GM12878 (cell line): Measurements from ENCODE around the gene ATG10. TPM values are rescaled to one million over a fixed set of nuclear protein-coding genes. Genes with fewer than 3 reads are reported as not detected.

ENCODE experiments used
- ATAC-seq: fragments of 200-7000 bp; cut with Tn5 transposase; 3 replicates; pipeline ENCODE4 v1.9.1; 2020; ENCODE audit warnings: mild to moderate bottlenecking, moderate library complexity
- BruUV-seq: library from RNA; stranded (reverse); fragments of 400-500 nt; replicated peaks from 2 replicates; lab custom pipeline; 2021; lab: Mats Ljungman, UMichigan
- CTCF ChIA-PET: fragments of 300-600 bp; sonication (Branson Sonifier 250); formaldehyde crosslinking; extraction: SDS; loops from one replicate; lab custom pipeline; 2021; ENCODE audit warnings: inconsistent platforms; lab: Yijun Ruan, JAX
- POLR2A ChIA-PET: fragments of 350-600 bp; formaldehyde crosslinking; extraction: SDS; loops from one replicate; lab custom pipeline; 2021; ENCODE audit warnings: inconsistent platforms; lab: Charles Lee
- RAD21 ChIA-PET: fragments of 300-600 bp; sonication (Branson Sonifier 250); formaldehyde crosslinking; loops from one replicate; lab custom pipeline; 2023; ENCODE audit warnings: antibody characterized with exemption; ENCODE audit not compliant: unreplicated experiment; lab: Charles Lee
- SMC1A ChIA-PET: fragments of 300-600 bp; sonication (Branson Sonifier 250); formaldehyde crosslinking; loops from one replicate; lab custom pipeline; 2023; ENCODE audit not compliant: unreplicated experiment, uncharacterized antibody; lab: Charles Lee
- DNase-seq: peaks from one replicate; pipeline ENCODE4 v3.0.0-alpha.2; 2011; ENCODE audit warnings: low read depth, low spot score
- FAIRE-seq: peaks from 3 replicates; lab custom pipeline; 2011; peaks lifted over from hg19 to GRCh38; lab: Jason Lieb, UNC
- H2AFZ ChIP-seq: 2 replicates; pipeline ENCODE4 v1.6.0; 2011; ENCODE audit warnings: low read depth, low read length, control low read depth; ENCODE audit not compliant: control insufficient read depth
- H3K27ac ChIP-seq: 2 replicates; pipeline ENCODE4 v1.5.1; 2011; ENCODE audit warnings: control low read depth; ENCODE audit not compliant: control insufficient read depth, insufficient read depth
- H3K27me3 ChIP-seq, 2 experiments: replicated peaks in 1 of 2; 2 replicates each; pipeline versions ENCODE4 v1.6.0 to v1.6.1; 2011; ENCODE audit warnings: low read length in 1 of 2; ENCODE audit not compliant: control insufficient read depth in 2 of 2, insufficient read depth in 2 of 2
- H3K36me3 ChIP-seq, 2 experiments: 2 replicates each; pipeline ENCODE4 v1.5.1; 2011; ENCODE audit warnings: low read length in 1 of 2; ENCODE audit not compliant: control insufficient read depth in 2 of 2, insufficient read depth in 2 of 2
- H3K4me1 ChIP-seq: 2 replicates; pipeline ENCODE4 v1.6.1; 2011; ENCODE audit warnings: mild to moderate bottlenecking, low read length, moderate library complexity, mixed read lengths; ENCODE audit not compliant: control insufficient read depth, insufficient read depth
- H3K4me2 ChIP-seq: 2 replicates; pipeline ENCODE4 v1.6.0; 2011; ENCODE audit warnings: control low read depth; ENCODE audit not compliant: control insufficient read depth, insufficient read depth
- H3K4me3 ChIP-seq: fragments of 200-600 bp; sonication (generic); 2 replicates; pipeline ENCODE4 v1.5.1; 2016
- H3K79me2 ChIP-seq: 2 replicates; pipeline ENCODE4 v1.6.0; 2011; ENCODE audit warnings: low read length; ENCODE audit not compliant: control insufficient read depth, insufficient read depth
- H3K9ac ChIP-seq: 2 replicates; pipeline ENCODE4 v1.8.0; 2011; ENCODE audit warnings: low read length, control low read depth, mixed read lengths; ENCODE audit not compliant: control insufficient read depth, insufficient read depth
- H3K9me3 ChIP-seq: replicated peaks from 3 replicates; pipeline ENCODE4 v1.5.1; 2011; ENCODE audit warnings: mild to moderate bottlenecking, low read length; ENCODE audit not compliant: control insufficient read depth, insufficient read depth
- H4K20me1 ChIP-seq: 2 replicates; pipeline ENCODE4 v1.6.0; 2011; ENCODE audit not compliant: control insufficient read depth, insufficient read depth
- BCL11A ChIP-seq: IDR thresholded peaks from 2 replicates; pipeline ENCODE4 v1.6.1; 2011; ENCODE audit warnings: low read depth, low read length
- BMI1 ChIP-seq: fragments of 450-650 bp; IDR thresholded peaks from 2 replicates; pipeline ENCODE4 v1.6.1; 2016; ENCODE audit warnings: mild to moderate bottlenecking, moderate library complexity, borderline replicate concordance
- CBX5 ChIP-seq: sonication (generic); IDR thresholded peaks from 2 replicates; pipeline ENCODE4 v1.6.1; 2016; ENCODE audit warnings: low read depth, moderate library complexity, mild to moderate bottlenecking, inconsistent platforms
- EED ChIP-seq: sonication (generic); IDR thresholded peaks from 2 replicates; pipeline ENCODE4 v1.6.1; 2016; ENCODE audit warnings: antibody characterized with exemption, low read depth
- ESRRA ChIP-seq: IDR thresholded peaks from 2 replicates; pipeline ENCODE4 v1.6.1; 2012; ENCODE audit warnings: mild to moderate bottlenecking, low read length, improper control_type of control experiment
- HDAC6 ChIP-seq: fragments of 200-600 bp; sonication (generic); IDR thresholded peaks from one replicate; pipeline ENCODE4 v1.8.0; 2017; ENCODE audit warnings: antibody characterized with exemption; ENCODE audit not compliant: unreplicated experiment
- IKZF1 ChIP-seq: fragments of 450-650 bp; conservative IDR thresholded peaks from 2 replicates; pipeline ENCODE4 v1.6.1; 2017; ENCODE audit warnings: antibody characterized with exemption, mild to moderate bottlenecking
- MTA2 ChIP-seq: fragments of 450-650 bp; IDR thresholded peaks from 2 replicates; pipeline ENCODE4 v1.6.1; 2016; ENCODE audit warnings: low read depth, mild to moderate bottlenecking, moderate library complexity
- POLR2AphosphoS5 ChIP-seq: IDR thresholded peaks from 2 replicates; pipeline ENCODE4 v1.6.1; 2011; ENCODE audit warnings: mild to moderate bottlenecking, low read length, inconsistent platforms
- ZBED1 ChIP-seq: IDR thresholded peaks from 2 replicates; pipeline ENCODE4 v1.6.1; 2016; ENCODE audit warnings: borderline replicate concordance
- ZNF274 ChIP-seq: IDR thresholded peaks from one replicate; pipeline ENCODE4 v1.8.0; 2011; ENCODE audit not compliant: insufficient read length, insufficient read depth
- WGBS: methylation state at CpG from one replicate; pipeline ENCODE4 v1.1.6; 2016; ENCODE audit warnings: low lambda C conversion rate; ENCODE audit not compliant: insufficient replicate concordance, insufficient coverage; ENCODE audit errors: missing lambda C conversion rate; 5-methylcytosine and 5-hydroxymethylcytosine counted together
- in situ Hi-C: fragments of 300-500 bp; cut with MboI; formaldehyde crosslinking; loops from 9 replicates; pipeline ENCODE4 v1.14.3; 2018; ENCODE audit warnings: mixed read lengths
- intact Hi-C: fragments of 100-400 bp; cut with micrococcal nuclease; formaldehyde crosslinking; loops from one replicate; pipeline ENCODE4 v1.14.2; 2022; ENCODE audit not compliant: unreplicated experiment
- polyA plus RNA-seq, 11 experiments: library from polyadenylated mRNA; depleted of rRNA in 4 of 11; unstranded in 6 of 11; stranded (reverse) in 5 of 11; fragments of >200 nt; fragmentation: Nextera tagmentation in 4 of 11; fragmentation: Illumina TruSeq in 1 of 11; extraction: Ambion mirVana in 4 of 11; extraction: Trizol in 1 of 11; gene quantifications; 1 replicate in 1 of 11; 2 replicates in 10 of 11; pipeline versions ENCODE4 v1.2.1 to v1.2.3, GENCODE V29; 2011 to 2016; ENCODE audit warnings: inconsistent platforms in 2 of 11, missing spikeins in 2 of 11, low read depth in 1 of 11
- total RNA-seq, 4 experiments: library from RNA; depleted of rRNA in 3 of 4; stranded (reverse); fragments of >200 nt in 3 of 4; fragmentation: Illumina TruSeq in 1 of 4; extraction: Trizol in 1 of 4; gene quantifications; 2 replicates each; pipeline versions ENCODE4 v1.2.1 to v1.2.3, GENCODE V29; 2013 to 2021
- TF ChIP-seq, protein P1 (sequence below): fragments of 450-650 bp; IDR thresholded peaks from 2 replicates; pipeline ENCODE4 v1.6.1; 2017; ENCODE audit warnings: mild to moderate bottlenecking
- TF ChIP-seq, protein P2 (sequence below): IDR thresholded peaks from 2 replicates; pipeline ENCODE4 v1.6.1; 2012; ENCODE audit warnings: improper control_type of control experiment, low read depth, low read length; ENCODE audit not compliant: insufficient replicate concordance
- TF ChIP-seq, protein P3 (sequence below): fragments of 450-650 bp; IDR thresholded peaks from 2 replicates; pipeline ENCODE4 v1.6.1; 2014; ENCODE audit warnings: mild to moderate bottlenecking

The ATG10 gene
- total and polyA plus RNA-seq, 10 of the 15 experiments (the other 5 are each of a cell fraction or from before 2014, with no cell fraction given) = 3.8 to 14.4 (median 6.5) TPM

DNA sequence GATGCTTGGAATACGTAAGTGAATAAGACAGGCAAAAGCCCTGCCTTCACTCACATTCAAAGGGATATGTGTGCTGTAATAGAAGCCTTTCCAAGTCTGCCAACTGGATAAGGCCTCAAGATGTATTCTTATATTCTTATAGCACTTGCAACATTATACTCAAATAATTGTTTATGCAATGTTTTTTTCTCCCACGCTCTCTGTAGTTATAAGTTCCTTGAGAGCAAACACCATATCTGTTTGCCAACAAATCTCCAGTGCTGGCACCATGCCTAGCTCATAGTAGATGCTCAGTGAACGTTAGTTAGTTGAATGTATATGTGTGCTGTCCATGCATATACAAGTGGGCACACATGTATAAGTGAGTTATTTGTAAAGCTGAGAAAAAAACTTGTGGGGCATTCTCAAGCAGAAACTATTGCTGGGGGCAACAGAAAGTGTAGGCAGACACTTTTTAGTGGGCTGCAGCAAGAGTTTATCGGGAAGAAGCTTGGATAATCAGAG is 181.2 kb downstream of the ATG10 start:
- RAD21 ChIA-PET = interaction anchor here (0.6 to 1.7 kb wide), 3 partner anchors 11 to 666 kb away, joined by 3 to 4 read pairs (median 3); no protein-coding TSS in a partner anchor
- 97% methylated on average over 4 of the region's 4 CpGs for WGBS
- Histone ChIP-seq H3K36me3 (no peaks in the 10 kb centered on the region), H3K27me3 (no peaks in the 10 kb centered on the region), H2AFZ (no peak overlapping the region), H3K9ac (no peak overlapping the region), H3K4me2 (no peak overlapping the region), H3K27ac (no peak overlapping the region), H3K4me1 (no peaks in the 10 kb centered on the region), H3K4me3 (no peak overlapping the region), H4K20me1 (no peaks in the 10 kb centered on the region), H3K79me2 (no peaks in the 10 kb centered on the region), H3K9me3 (no peaks in the 10 kb centered on the region)
- CTCF ChIA-PET = interaction anchor here (1.0 to 2.9 kb wide), 2 partner anchors 12 to 39 kb away, joined by 3 to 10 read pairs; no protein-coding TSS in a partner anchor
- DNase-seq (no peak), FAIRE-seq (no peak), ATAC-seq (no peak)
- POLR2A ChIA-PET = interaction anchor here (0.7 kb wide), 1 partner anchor 48 kb away, joined by 3 read pairs; no protein-coding TSS in a partner anchor
- BruUV-seq = no TSS peak
- SMC1A ChIA-PET = interaction anchor here (1.4 to 2.8 kb wide), 3 partner anchors 11 to 12 kb away, joined by 4 to 12 read pairs (median 8); no protein-coding TSS in a partner anchor
- TF ChIP-seq IKZF1 (no peak), HDAC6 (no peak), BCL11A (no peak), ZBED1 (no peak), CBX5 (no peak), ESRRA (no peak), POLR2AphosphoS5 (no peak), BMI1 (no peak), EED (no peak), MTA2 (no peak), ZNF274 (no peak)
- TF ChIP-seq, protein P1, sequence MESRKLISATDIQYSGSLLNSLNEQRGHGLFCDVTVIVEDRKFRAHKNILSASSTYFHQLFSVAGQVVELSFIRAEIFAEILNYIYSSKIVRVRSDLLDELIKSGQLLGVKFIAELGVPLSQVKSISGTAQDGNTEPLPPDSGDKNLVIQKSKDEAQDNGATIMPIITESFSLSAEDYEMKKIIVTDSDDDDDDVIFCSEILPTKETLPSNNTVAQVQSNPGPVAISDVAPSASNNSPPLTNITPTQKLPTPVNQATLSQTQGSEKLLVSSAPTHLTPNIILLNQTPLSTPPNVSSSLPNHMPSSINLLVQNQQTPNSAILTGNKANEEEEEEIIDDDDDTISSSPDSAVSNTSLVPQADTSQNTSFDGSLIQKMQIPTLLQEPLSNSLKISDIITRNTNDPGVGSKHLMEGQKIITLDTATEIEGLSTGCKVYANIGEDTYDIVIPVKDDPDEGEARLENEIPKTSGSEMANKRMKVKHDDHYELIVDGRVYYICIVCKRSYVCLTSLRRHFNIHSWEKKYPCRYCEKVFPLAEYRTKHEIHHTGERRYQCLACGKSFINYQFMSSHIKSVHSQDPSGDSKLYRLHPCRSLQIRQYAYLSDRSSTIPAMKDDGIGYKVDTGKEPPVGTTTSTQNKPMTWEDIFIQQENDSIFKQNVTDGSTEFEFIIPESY = no peak
- TF ChIP-seq, protein P2, sequence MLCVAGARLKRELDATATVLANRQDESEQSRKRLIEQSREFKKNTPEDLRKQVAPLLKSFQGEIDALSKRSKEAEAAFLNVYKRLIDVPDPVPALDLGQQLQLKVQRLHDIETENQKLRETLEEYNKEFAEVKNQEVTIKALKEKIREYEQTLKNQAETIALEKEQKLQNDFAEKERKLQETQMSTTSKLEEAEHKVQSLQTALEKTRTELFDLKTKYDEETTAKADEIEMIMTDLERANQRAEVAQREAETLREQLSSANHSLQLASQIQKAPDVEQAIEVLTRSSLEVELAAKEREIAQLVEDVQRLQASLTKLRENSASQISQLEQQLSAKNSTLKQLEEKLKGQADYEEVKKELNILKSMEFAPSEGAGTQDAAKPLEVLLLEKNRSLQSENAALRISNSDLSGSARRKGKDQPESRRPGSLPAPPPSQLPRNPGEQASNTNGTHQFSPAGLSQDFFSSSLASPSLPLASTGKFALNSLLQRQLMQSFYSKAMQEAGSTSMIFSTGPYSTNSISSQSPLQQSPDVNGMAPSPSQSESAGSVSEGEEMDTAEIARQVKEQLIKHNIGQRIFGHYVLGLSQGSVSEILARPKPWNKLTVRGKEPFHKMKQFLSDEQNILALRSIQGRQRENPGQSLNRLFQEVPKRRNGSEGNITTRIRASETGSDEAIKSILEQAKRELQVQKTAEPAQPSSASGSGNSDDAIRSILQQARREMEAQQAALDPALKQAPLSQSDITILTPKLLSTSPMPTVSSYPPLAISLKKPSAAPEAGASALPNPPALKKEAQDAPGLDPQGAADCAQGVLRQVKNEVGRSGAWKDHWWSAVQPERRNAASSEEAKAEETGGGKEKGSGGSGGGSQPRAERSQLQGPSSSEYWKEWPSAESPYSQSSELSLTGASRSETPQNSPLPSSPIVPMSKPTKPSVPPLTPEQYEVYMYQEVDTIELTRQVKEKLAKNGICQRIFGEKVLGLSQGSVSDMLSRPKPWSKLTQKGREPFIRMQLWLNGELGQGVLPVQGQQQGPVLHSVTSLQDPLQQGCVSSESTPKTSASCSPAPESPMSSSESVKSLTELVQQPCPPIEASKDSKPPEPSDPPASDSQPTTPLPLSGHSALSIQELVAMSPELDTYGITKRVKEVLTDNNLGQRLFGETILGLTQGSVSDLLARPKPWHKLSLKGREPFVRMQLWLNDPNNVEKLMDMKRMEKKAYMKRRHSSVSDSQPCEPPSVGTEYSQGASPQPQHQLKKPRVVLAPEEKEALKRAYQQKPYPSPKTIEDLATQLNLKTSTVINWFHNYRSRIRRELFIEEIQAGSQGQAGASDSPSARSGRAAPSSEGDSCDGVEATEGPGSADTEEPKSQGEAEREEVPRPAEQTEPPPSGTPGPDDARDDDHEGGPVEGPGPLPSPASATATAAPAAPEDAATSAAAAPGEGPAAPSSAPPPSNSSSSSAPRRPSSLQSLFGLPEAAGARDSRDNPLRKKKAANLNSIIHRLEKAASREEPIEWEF = no peak
- TF ChIP-seq, protein P3, sequence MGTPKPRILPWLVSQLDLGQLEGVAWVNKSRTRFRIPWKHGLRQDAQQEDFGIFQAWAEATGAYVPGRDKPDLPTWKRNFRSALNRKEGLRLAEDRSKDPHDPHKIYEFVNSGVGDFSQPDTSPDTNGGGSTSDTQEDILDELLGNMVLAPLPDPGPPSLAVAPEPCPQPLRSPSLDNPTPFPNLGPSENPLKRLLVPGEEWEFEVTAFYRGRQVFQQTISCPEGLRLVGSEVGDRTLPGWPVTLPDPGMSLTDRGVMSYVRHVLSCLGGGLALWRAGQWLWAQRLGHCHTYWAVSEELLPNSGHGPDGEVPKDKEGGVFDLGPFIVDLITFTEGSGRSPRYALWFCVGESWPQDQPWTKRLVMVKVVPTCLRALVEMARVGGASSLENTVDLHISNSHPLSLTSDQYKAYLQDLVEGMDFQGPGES = no peak
- intact Hi-C loops = no loop called here
- in situ Hi-C loops = no loop called here
